CD4-positive, alpha-beta T cell treated with Interleukin-1 beta for 1 hour (primary cell): ENCODE data around the gene ZSCAN2.
A peak's percentile ranks its signal among the peaks of the same experiment; 100 is the strongest.

Experiments used
- DNase-seq, 2 donors: peaks; one replicate each; pipeline ENCODE4 v3.0.0-alpha.2; 2020 to 2022

ZSCAN2 gene

GRCh38 chr15:84643838-84644237, 43.0 kb downstream of the ZSCAN2 start:
- DNase-seq, result no peak

- DNase-seq, result no peak
These were observed 44.7 kb downstream of the ZSCAN2 start for GRCh38 chr15:84645496-84645895.

GRCh38 chr15:84645997-84646396, 45.2 kb downstream of the ZSCAN2 start:
- no peak for DNase-seq

- DNase-seq, result no peak
These were observed 46.9 kb downstream of the ZSCAN2 start for GRCh38 chr15:84647726-84648125.

- DNase-seq, result no peak
These were observed 47.7 kb downstream of the ZSCAN2 start for GRCh38 chr15:84648539-84648938.

- no peak for DNase-seq
These were observed 48.9 kb downstream of the ZSCAN2 start for GRCh38 chr15:84649706-84650105.

GRCh38 chr15:84653584-84653909, 52.7 kb downstream of the ZSCAN2 start:
- DNase-seq, result no peak

- peak; percentile 94 to 96 for DNase-seq
These were observed 53.3 kb downstream of the ZSCAN2 start, which contains the start of gene WDR73 for GRCh38 chr15:84653910-84654688. TSS of gene WDR73 (minus strand) at chr15:84654283. CDS start at chr15:84654274, 9 bp downstream.

GRCh38 chr15:84654689-84655453, 54.1 kb downstream of the ZSCAN2 start:
- DNase-seq, result peak; percentile 80

- no peak for DNase-seq
These were observed 56.2 kb downstream of the ZSCAN2 start for GRCh38 chr15:84656972-84657371.

GRCh38 chr15:84657748-84658079, 56.9 kb downstream of the ZSCAN2 start:
- no peak for DNase-seq

- peak; percentile 88 to 89 for DNase-seq
These were observed 57.4 kb downstream of the ZSCAN2 start, which contains the start of gene NMB for GRCh38 chr15:84658080-84658787. TSS of gene NMB (minus strand) at chr15:84658199. CDS start at chr15:84658152, 47 bp downstream.

GRCh38 chr15:84658788-84659411, 58.1 kb downstream of the ZSCAN2 start:
- DNase-seq, result no peak

GRCh38 chr15:84659904-84660781, 59.3 kb downstream of the ZSCAN2 start:
- no peak for DNase-seq

- no peak for DNase-seq
These were observed 60.2 kb downstream of the ZSCAN2 start for GRCh38 chr15:84661001-84661400.

GRCh38 chr15:84666373-84666772, 65.6 kb downstream of the ZSCAN2 start:
- DNase-seq, result no peak

- DNase-seq, result no peak
These were observed 67.6 kb downstream of the ZSCAN2 start for GRCh38 chr15:84668221-84668982.

- DNase-seq, result no peak
These were observed 68.9 kb downstream of the ZSCAN2 start for GRCh38 chr15:84669726-84670125.

- DNase-seq, result no peak
These were observed 70.4 kb downstream of the ZSCAN2 start for GRCh38 chr15:84671211-84671610.
